ENCODE data around the gene FAM76A. TPM values are rescaled to one million over a fixed set of nuclear protein-coding genes. Genes with fewer than 3 reads are reported as not detected.

The FAM76A gene
- total RNA-seq, 1 experiment from 2014 or later: 9.6 TPM

GRCh38 chr1:27676410-27676809 is 49.4 kb upstream of the FAM76A start:
- DNase-seq (ENCODE audit: low read depth, low spot score): no peak
- no peak overlapping the region for H3K4me3 ChIP-seq (replicated peaks in 1 of 2; ENCODE audit: low read depth in 1 of 2, low read length in 2 of 2)
- peaks cover 9 to 18% of the 10 kb centered on the region in 2 experiments; a peak in 3 of 4 replicates for H3K4me1 ChIP-seq (ENCODE audit: control insufficient read depth in 1 of 2, insufficient read depth in 2 of 2, low read length in 2 of 2)
- no peak overlapping the region for H3K4me2 ChIP-seq (ENCODE audit: low read length)
- no peaks in the 10 kb centered on the region for H3K9me2 ChIP-seq (ENCODE audit: insufficient read depth)
- H3K36me3 ChIP-seq (ENCODE audit: control insufficient read depth in 1 of 2, insufficient read depth in 2 of 2, low read length in 2 of 2): no peaks in the 10 kb centered on the region
- no peaks in the 10 kb centered on the region for H4K20me1 ChIP-seq (ENCODE audit: insufficient read depth)
- intact Hi-C loops (cut with micrococcal nuclease): no loop called here
- ChIA-PET CTCF (no interaction called here), POLR2A (interaction anchor here (0.6 kb wide), 1 partner anchor 257 kb away, joined by 3 read pairs; no protein-coding TSS in a partner anchor), RAD21 (ENCODE audit: low non-redundant PET in 1 of 2, low total read pairs in 2 of 2, uncharacterized antibody in 2 of 2, unreplicated experiment in 2 of 2) (no interaction called here)
- no peak for ATAC-seq
- no peaks in the 10 kb centered on the region for H3K79me2 ChIP-seq (ENCODE audit: insufficient read depth, low read length)
- BruUV-seq (replicated peaks): no TSS peak
- H2AFZ ChIP-seq (ENCODE audit: low read depth, low read length, poor library complexity, severe bottlenecking): no peak overlapping the region
- peaks cover 0 to 5% of the 10 kb centered on the region in 2 experiments; a peak in 2 of 4 replicates for H3K9me3 ChIP-seq (ENCODE audit: control insufficient read depth in 1 of 2, insufficient read depth in 1 of 2, low read depth in 1 of 2, low read length in 2 of 2)
- H3K9ac ChIP-seq (ENCODE audit: low read length): no peak overlapping the region
- H3K27me3 ChIP-seq (ENCODE audit: insufficient read depth, low read length): no peaks in the 10 kb centered on the region
- H3K27ac ChIP-seq (ENCODE audit: low read depth, low read length): no peak overlapping the region
- TF ChIP-seq MAX (IDR thresholded peaks at IDR 0.05) (no peak), YY1 (IDR thresholded peaks at IDR 0.05; ENCODE audit: extremely low read depth, insufficient replicate concordance, low read depth, low read length) (no peak), SIN3A (IDR thresholded peaks at IDR 0.05; ENCODE audit: low read depth) (no peak), RAD21 (IDR thresholded peaks at IDR 0.05; ENCODE audit: low read depth) (no peak), SP1 (IDR thresholded peaks at IDR 0.05; ENCODE audit: low read depth) (no peak), CEBPB (IDR thresholded peaks at IDR 0.05; ENCODE audit: low read depth) (no peak), ZNF274 (IDR thresholded peaks at IDR 0.05; ENCODE audit: low read depth, low read length) (no peak), ZBTB33 (IDR thresholded peaks at IDR 0.05; ENCODE audit: extremely low read depth, insufficient replicate concordance, low read length) (no peak), EZH2phosphoT487 (IDR thresholded peaks at IDR 0.05; ENCODE audit: borderline replicate concordance) (no peak), ATF3 (IDR thresholded peaks at IDR 0.05) (no peak), EZH2 (IDR thresholded peaks at IDR 0.05) (no peak)
